K562 (cell line): ENCODE measurements around the gene ZMAT2. TPM values are rescaled to one million over a fixed set of nuclear protein-coding genes. Genes with fewer than 3 reads are reported as not detected.

Experiments used
- CBX5 ChIP-seq: IDR thresholded peaks from 2 replicates; pipeline ENCODE4 v1.6.1; 2014; ENCODE audit warnings: low read depth, borderline replicate concordance
- CREB5 ChIP-seq: fragments of 250-450 bp; sonication (Bioruptor Pico); IDR thresholded peaks from 2 replicates; pipeline ENCODE4 v1.5.0; 2020; ENCODE audit warnings: mild to moderate bottlenecking
- DLX4 ChIP-seq: fragments of 250-450 bp; sonication (Bioruptor Pico); IDR thresholded peaks from 2 replicates; pipeline ENCODE4 v1.6.1; 2021; ENCODE audit warnings: mild to moderate bottlenecking
- EP400 ChIP-seq: fragments of 450-650 bp; IDR thresholded peaks from 2 replicates; pipeline ENCODE4 v1.6.1; 2017; ENCODE audit warnings: antibody characterized with exemption, mild to moderate bottlenecking, moderate library complexity
- ESRRB ChIP-seq: fragments of 250-450 bp; sonication (Bioruptor Pico); IDR thresholded peaks from 2 replicates; pipeline ENCODE4 v1.5.0; 2020; ENCODE audit warnings: mild to moderate bottlenecking, moderate library complexity, borderline replicate concordance
- FOXK2 ChIP-seq, 2 experiments: fragments of 450-650 bp; IDR thresholded peaks in 1 of 2; conservative IDR thresholded peaks in 1 of 2; 2 replicates each; pipeline ENCODE4 v1.6.1; 2016; ENCODE audit warnings: low read depth in 2 of 2, mild to moderate bottlenecking in 1 of 2
- GATAD2A ChIP-seq: fragments of 450-650 bp; IDR thresholded peaks from 2 replicates; pipeline ENCODE4 v1.6.1; 2017
- GTF3C2 ChIP-seq: IDR thresholded peaks from 3 replicates; pipeline ENCODE4 v1.6.1; 2011; ENCODE audit warnings: borderline replicate concordance, mild to moderate bottlenecking, moderate library complexity; ENCODE audit not compliant: insufficient read length; ENCODE audit errors: extremely low read depth
- MECOM ChIP-seq: fragments of 250-450 bp; sonication (Bioruptor Pico); IDR thresholded peaks from 2 replicates; pipeline ENCODE4 v1.8.0; 2022; ENCODE audit warnings: inconsistent platforms
- NKRF ChIP-seq: fragments of 450-650 bp; IDR thresholded peaks from 2 replicates; pipeline ENCODE4 v1.6.1; 2016; ENCODE audit warnings: borderline replicate concordance
- RBM25 ChIP-seq: fragments of 200-400 bp; formaldehyde crosslinking; IDR thresholded peaks from 2 replicates; pipeline ENCODE4 v1.6.1; 2018; ENCODE audit warnings: low read length, low read depth, moderate library complexity; ENCODE audit not compliant: severe bottlenecking
- SMARCB1 ChIP-seq: IDR thresholded peaks from 2 replicates; pipeline ENCODE4 v1.6.1; 2011; ENCODE audit warnings: improper control_type of control experiment, low read depth; ENCODE audit not compliant: insufficient read length
- SRSF7 ChIP-seq: fragments of 200-400 bp; formaldehyde crosslinking; optimal IDR thresholded peaks from 2 replicates; pipeline ENCODE3; 2017; ENCODE audit warnings: mild to moderate bottlenecking, low read depth, low read length
- TAF15 ChIP-seq: fragments of 200-400 bp; formaldehyde crosslinking; IDR thresholded peaks from 2 replicates; pipeline ENCODE4 v1.6.1; 2017; ENCODE audit warnings: mild to moderate bottlenecking, low read depth, low read length, moderate library complexity
- TSHZ1 ChIP-seq: fragments of 250-450 bp; sonication (Bioruptor Pico); IDR thresholded peaks from 2 replicates; pipeline ENCODE4 v1.4.0; 2020; ENCODE audit warnings: mild to moderate bottlenecking, moderate library complexity
- ZNF324 ChIP-seq: fragments of 250-450 bp; sonication (Bioruptor Pico); IDR thresholded peaks from 2 replicates; pipeline ENCODE4 v1.4.0; 2020; ENCODE audit warnings: mild to moderate bottlenecking
- ZNF583 ChIP-seq: fragments of 250-450 bp; sonication (Bioruptor Pico); IDR thresholded peaks from 2 replicates; pipeline ENCODE4 v1.4.0; 2020
- polyA plus RNA-seq, 8 experiments: library from polyadenylated mRNA; depleted of rRNA in 4 of 8; stranded (reverse) in 5 of 8; unstranded in 3 of 8; fragments of >200 nt; fragmentation: Nextera tagmentation in 2 of 8; fragmentation: Illumina TruSeq in 1 of 8; extraction: Ambion mirVana in 2 of 8; extraction: Trizol in 1 of 8; gene quantifications; 2 replicates each; pipeline versions ENCODE4 v1.2.1 to v1.2.3, GENCODE V29; 2011 to 2014; ENCODE audit warnings: inconsistent platforms in 1 of 8, missing spikeins in 1 of 8
- total RNA-seq, 7 experiments: library from RNA; depleted of rRNA in 6 of 7; stranded (reverse); fragments of >200 nt in 6 of 7; fragmentation: Illumina TruSeq in 2 of 7; extraction: Trizol in 2 of 7; gene quantifications; 2 replicates each; pipeline versions ENCODE4 v1.2.1 to v1.2.3, GENCODE V29; 2011 to 2021; ENCODE audit warnings: low replicate concordance in 1 of 7

Gene ZMAT2
- total and polyA plus RNA-seq, 9 of the 15 experiments (the other 6 are each of a cell fraction or from before 2014, with no cell fraction given), result 44.2 to 101 (median 69.2) TPM

- TF ChIP-seq EP400, result peak; percentile 16; the same call in 1 of the 2 replicates
- no peak for TF ChIP-seq CREB5
- TF ChIP-seq SMARCB1, result peak; percentile 36
- TF ChIP-seq ZNF324 (CRISPR knock-in tag), result no peak; the same call in 1 of the 2 replicates
- peak; percentile 67 for TF ChIP-seq GTF3C2
- no peak for TF ChIP-seq CBX5
- no peak for TF ChIP-seq NKRF
- no peak for TF ChIP-seq DLX4 (CRISPR knock-in tag)
- no peak for TF ChIP-seq SRSF7
- TF ChIP-seq ZNF583 (CRISPR knock-in tag), result no peak
- peak; percentile 63; the same call in 1 of the 2 replicates for TF ChIP-seq MECOM (CRISPR knock-in tag)
- TF ChIP-seq FOXK2 (conservative IDR thresholded peaks at IDR 0.05 in 1 of 2, IDR thresholded peaks at IDR 0.05 in 1 of 2; ENCODE audit: low read depth in 2 of 2), result peak; percentile 69 to 95; a peak in 3 of 4 replicates
- TF ChIP-seq ESRRB (CRISPR knock-in tag), result no peak
- peak; percentile 35 for TF ChIP-seq RBM25
- TF ChIP-seq TSHZ1 (CRISPR knock-in tag), result no peak
- TF ChIP-seq GATAD2A, result no peak
- no peak for TF ChIP-seq TAF15
These were observed 25.7 kb downstream of the ZMAT2 start (continued) for GRCh38 chr5:140725799-140726471.
